ENCODE results near the gene PNKP. TPM values are rescaled to one million over a fixed set of nuclear protein-coding genes. Genes with fewer than 3 reads are reported as not detected.

Gene PNKP
- total RNA-seq, 2 experiments from 2014 or later, result 59.5 to 65.7 TPM

- Mint-ChIP-seq H3K9me3 (ENCODE audit: low read depth) (no peaks in the 10 kb centered on the region), H3K4me3 (no peak overlapping the region), H3K27ac (no peak overlapping the region), H3K4me1 (peaks cover 14% of the 10 kb centered on the region), H3K36me3 (ENCODE audit: low read depth) (peaks cover 47% of the 10 kb centered on the region), H3K27me3 (no peaks in the 10 kb centered on the region)
- DNase-seq, result no peak
- CTCF ChIA-PET, result no interaction called here
- POLR2A ChIA-PET, result no interaction called here
- no peak for ATAC-seq
- intact Hi-C loops (cut with DNase I, micrococcal nuclease), result no loop called here
Observed at GRCh38 chr19:49881186-49881585, 13.8 kb upstream of the PNKP start.

GRCh38 chr19:49880162-49880869 lies 12.9 kb upstream of the PNKP start:
- POLR2A ChIA-PET, result no interaction called here
- DNase-seq (no peak), ATAC-seq (no peak)
- Mint-ChIP-seq H3K4me1 (peaks cover 16% of the 10 kb centered on the region), H3K27ac (no peak overlapping the region), H3K36me3 (ENCODE audit: low read depth) (peaks cover 47% of the 10 kb centered on the region), H3K9me3 (ENCODE audit: low read depth) (no peaks in the 10 kb centered on the region), H3K4me3 (no peak overlapping the region), H3K27me3 (no peaks in the 10 kb centered on the region)
- CTCF ChIA-PET, result no interaction called here
- intact Hi-C loops (cut with DNase I, micrococcal nuclease), result no loop called here

DNA sequence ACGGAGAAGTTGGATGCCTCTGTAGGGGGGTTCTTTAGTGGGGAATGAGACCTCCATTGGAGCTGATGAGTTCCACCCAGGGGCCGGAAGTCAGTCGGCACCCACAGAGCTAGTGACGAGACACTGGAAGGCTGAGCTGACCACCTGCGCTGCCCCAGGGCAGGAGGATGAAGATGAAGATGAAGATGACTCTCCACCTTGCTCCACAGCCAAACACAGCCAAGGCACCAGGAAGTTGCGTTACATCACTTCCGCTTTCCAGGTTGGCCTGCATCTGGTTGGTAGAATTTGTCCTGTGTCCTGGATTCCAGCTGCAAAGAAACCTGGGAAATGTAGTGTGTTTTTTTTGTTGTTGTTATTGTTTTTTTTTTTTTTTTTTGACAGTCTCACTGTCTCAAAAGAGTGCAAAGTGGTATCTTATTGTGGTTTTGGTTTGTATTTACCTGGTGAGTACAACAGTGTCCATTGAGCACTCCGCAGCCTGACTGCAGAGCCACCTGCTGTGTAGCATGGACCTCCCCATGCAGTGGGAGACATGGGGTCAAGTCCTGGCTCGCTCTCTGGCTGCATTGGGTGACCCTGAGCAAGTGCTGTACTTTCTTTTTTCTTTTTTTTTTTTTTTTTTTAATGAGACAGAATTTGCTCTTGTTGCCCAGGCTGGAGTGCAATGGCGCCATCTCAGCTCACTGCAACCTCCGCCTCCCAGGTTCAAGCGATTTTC lies 12.0 kb upstream of the PNKP start:
- intact Hi-C loops (cut with DNase I, micrococcal nuclease), result loop anchor here in 1 of 2 experiments (2.0 to 5.0 kb wide), 5 partner anchors 108 to 1517 kb away; partner anchors contain the start of genes NUCB1, SYNGR4 and TMEM143
- H3K4me1 Mint-ChIP-seq, result peaks cover 24% of the 10 kb centered on the region
- ATAC-seq (no peak), DNase-seq (peak; percentile 31)
- H3K4me3 Mint-ChIP-seq, result no peak overlapping the region
- no peaks in the 10 kb centered on the region for H3K9me3 Mint-ChIP-seq (ENCODE audit: low read depth)
- H3K27me3 Mint-ChIP-seq, result no peaks in the 10 kb centered on the region
- ChIA-PET CTCF (interaction anchor here (0.8 kb wide), 1 partner anchor 50 kb away, joined by 3 read pairs; the partner anchor contains the start of gene NUP62), POLR2A (no interaction called here)
- H3K36me3 Mint-ChIP-seq (ENCODE audit: low read depth), result peaks cover 42% of the 10 kb centered on the region
- no peak overlapping the region for H3K27ac Mint-ChIP-seq

DNA sequence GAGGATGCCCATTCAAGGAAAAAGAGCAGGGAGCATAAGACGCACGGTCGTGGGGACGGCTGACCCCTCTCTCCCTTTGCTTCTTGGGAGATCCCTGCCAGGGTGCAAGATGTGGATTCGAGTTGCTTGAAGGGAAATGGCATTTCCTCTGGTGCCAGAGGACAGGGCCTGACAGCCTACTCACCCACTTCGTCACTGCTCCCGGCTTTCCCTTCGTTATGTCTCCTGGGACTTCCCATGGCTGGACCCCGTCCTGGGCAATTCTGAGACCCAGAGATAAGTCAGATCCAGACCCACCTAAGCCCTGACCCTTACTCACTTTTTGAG lies 11.3 kb upstream of the PNKP start:
- Mint-ChIP-seq H3K27ac (peak overlapping the region; percentile 47), H3K4me3 (no peak overlapping the region), H3K36me3 (ENCODE audit: low read depth) (peaks cover 38% of the 10 kb centered on the region), H3K9me3 (ENCODE audit: low read depth) (no peaks in the 10 kb centered on the region), H3K4me1 (peaks cover 25% of the 10 kb centered on the region), H3K27me3 (no peaks in the 10 kb centered on the region)
- intact Hi-C loops (cut with DNase I, micrococcal nuclease), result loop anchor here in 1 of 2 experiments (1.0 to 5.0 kb wide), 6 partner anchors 12 to 1516 kb away; partner anchors contain the start of genes NUCB1, SYNGR4 and TMEM143
- ATAC-seq (no peak), DNase-seq (no peak)
- CTCF ChIA-PET, result interaction anchor here (0.8 kb wide), 1 partner anchor 51 kb away, joined by 3 read pairs; the partner anchor contains the start of gene NUP62
- POLR2A ChIA-PET, result no interaction called here

GRCh38 chr19:49877879-49878743 lies 10.7 kb upstream of the PNKP start:
- peaks cover 33% of the 10 kb centered on the region for H3K36me3 Mint-ChIP-seq (ENCODE audit: low read depth)
- H3K4me3 Mint-ChIP-seq, result no peak overlapping the region
- DNase-seq (peak; percentile 100), ATAC-seq (peak; percentile 79)
- no peaks in the 10 kb centered on the region for H3K27me3 Mint-ChIP-seq
- POLR2A ChIA-PET, result interaction anchor here (1.6 to 1.9 kb wide), 4 partner anchors 10 to 238 kb away, joined by 4 to 17 read pairs (median 10); partner anchors contain the start of genes ATF5, NUP62, PNKP and RRAS
- CTCF ChIA-PET, result interaction anchor here (1.6 kb wide), 1 partner anchor 16 kb away, joined by 3 read pairs; no protein-coding TSS in a partner anchor
- no peak overlapping the region for H3K27ac Mint-ChIP-seq
- intact Hi-C loops (cut with DNase I, micrococcal nuclease), result loop anchor here (1.0 to 5.0 kb wide), 25 partner anchors 9 to 1516 kb away; partner anchors contain the start of genes ATF5 (in 2 of the 2), FUZ (in 2 of the 2), NUP62 (in 2 of the 2) and ALDH16A1 (in 1 of the 2)
- no peaks in the 10 kb centered on the region for H3K9me3 Mint-ChIP-seq (ENCODE audit: low read depth)
- H3K4me1 Mint-ChIP-seq, result peaks cover 25% of the 10 kb centered on the region

GRCh38 chr19:49877020-49877878 lies 9.9 kb upstream of the PNKP start, which contains the start of the genes AKT1S1 and TBC1D17:
TSS of gene AKT1S1 (minus strand) at chr19:49877355. CDS start at chr19:49873295, 4,060 bp downstream.
TSS of gene TBC1D17 (plus strand) at chr19:49877702. CDS start at chr19:49877724, 22 bp downstream.
- peak; percentile 75 for ATAC-seq
- peak; percentile 99 for DNase-seq
- peaks cover 28% of the 10 kb centered on the region for H3K36me3 Mint-ChIP-seq (ENCODE audit: low read depth)
- peaks cover 25% of the 10 kb centered on the region for H3K4me1 Mint-ChIP-seq
- POLR2A ChIA-PET, result interaction anchor here (0.8 to 1.9 kb wide), 5 partner anchors 10 to 237 kb away, joined by 3 to 17 read pairs (median 7); partner anchors contain the start of genes ATF5, NUP62, PNKP and RRAS
- no peaks in the 10 kb centered on the region for H3K9me3 Mint-ChIP-seq (ENCODE audit: low read depth)
- no peak within 1 kb of the TSS for H3K4me3 Mint-ChIP-seq
- H3K27me3 Mint-ChIP-seq, result no peaks in the 10 kb centered on the region
- intact Hi-C loops (cut with DNase I, micrococcal nuclease), result loop anchor here (1.0 to 5.0 kb wide), 24 partner anchors 8 to 1515 kb away; partner anchors contain the start of genes ATF5 (in 2 of the 2), FUZ (in 2 of the 2), NUP62 (in 2 of the 2) and ALDH16A1 (in 1 of the 2)
- CTCF ChIA-PET, result interaction anchor here (0.6 to 1.7 kb wide), 6 partner anchors 14 to 1366 kb away, joined by 3 to 4 read pairs (median 3); partner anchors contain the start of gene RPS11
- no peak within 1 kb of the TSS for H3K27ac Mint-ChIP-seq

DNA sequence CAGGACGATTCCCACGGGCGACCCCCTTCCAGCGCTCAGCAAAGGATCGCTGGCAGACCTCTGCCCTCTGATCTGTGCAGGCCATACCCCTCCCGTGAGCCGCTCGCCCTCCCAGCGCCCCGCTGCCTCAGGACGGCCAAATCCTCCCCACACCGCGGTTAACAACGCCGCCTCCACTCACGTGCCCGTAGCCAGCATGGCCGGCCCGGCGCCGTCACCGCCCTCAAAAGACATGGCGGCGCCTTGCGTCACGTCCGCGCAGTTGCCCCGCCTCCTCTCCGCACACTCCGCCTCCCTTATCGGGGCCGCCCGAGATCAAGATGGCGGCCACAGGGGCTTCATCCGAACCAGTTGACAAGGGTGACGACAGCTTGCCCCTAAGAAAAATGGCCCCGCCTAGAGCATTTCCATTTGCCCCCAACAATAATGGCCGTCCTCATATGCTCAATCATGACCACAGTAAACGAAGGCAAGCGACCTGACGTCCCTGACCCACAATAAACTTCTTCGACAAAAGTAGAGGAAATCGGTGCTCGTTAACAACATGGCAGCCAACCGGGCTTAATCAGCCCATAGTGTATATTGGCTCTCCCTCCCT lies 9.1 kb upstream of the PNKP start:
- intact Hi-C loops (cut with DNase I, micrococcal nuclease), result loop anchor here (1.0 to 5.0 kb wide), 26 partner anchors 7 to 1514 kb away; partner anchors contain the start of genes ATF5 (in 2 of the 2), FUZ (in 2 of the 2), NUP62 (in 2 of the 2) and VRK3 (in 2 of the 2)
- ATAC-seq, result peak; percentile 60

GRCh38 chr19:49875857-49876421 lies 8.6 kb upstream of the PNKP start:
- no peaks in the 10 kb centered on the region for H3K9me3 Mint-ChIP-seq (ENCODE audit: low read depth)
- H3K27me3 Mint-ChIP-seq, result no peaks in the 10 kb centered on the region
- ATAC-seq (no peak), DNase-seq (peak; percentile 66)
- CTCF ChIA-PET, result interaction anchor here (0.7 to 1.7 kb wide), 4 partner anchors 15 to 380 kb away, joined by 3 to 4 read pairs (median 3); partner anchors contain the start of genes ATF5, NUP62 and RPS11
- H3K4me1 Mint-ChIP-seq, result peaks cover 31% of the 10 kb centered on the region
- intact Hi-C loops (cut with DNase I, micrococcal nuclease), result loop anchor here (1.0 to 5.0 kb wide), 10 partner anchors 21 to 1514 kb away; partner anchors contain the start of genes FUZ (in 1 of the 2), IL4I1 (in 1 of the 2), MED25 (in 1 of the 2) and NUCB1 (in 1 of the 2)
- peaks cover 21% of the 10 kb centered on the region for H3K36me3 Mint-ChIP-seq (ENCODE audit: low read depth)
- POLR2A ChIA-PET, result interaction anchor here (0.7 to 1.9 kb wide), 5 partner anchors 8 to 236 kb away, joined by 3 to 17 read pairs (median 7); partner anchors contain the start of genes ATF5, NUP62, PNKP and RRAS
- no peak overlapping the region for H3K4me3 Mint-ChIP-seq
- no peak overlapping the region for H3K27ac Mint-ChIP-seq

More for the DNA sequence above, 9.1 kb upstream of the PNKP start:
- peaks cover 31% of the 10 kb centered on the region for H3K4me1 Mint-ChIP-seq
- no peaks in the 10 kb centered on the region for H3K9me3 Mint-ChIP-seq (ENCODE audit: low read depth)
- no peak overlapping the region for H3K4me3 Mint-ChIP-seq
- ChIA-PET CTCF (interaction anchor here (0.6 to 1.7 kb wide), 6 partner anchors 14 to 903 kb away, joined by 3 to 4 read pairs (median 3); partner anchors contain the start of genes ATF5, NUP62 and RPS11), POLR2A (interaction anchor here (0.8 to 1.9 kb wide), 5 partner anchors 9 to 236 kb away, joined by 3 to 17 read pairs (median 7); partner anchors contain the start of genes ATF5, NUP62, PNKP and RRAS)
- DNase-seq, result peak; percentile 99
- no peak overlapping the region for H3K27ac Mint-ChIP-seq
- H3K36me3 Mint-ChIP-seq (ENCODE audit: low read depth), result peaks cover 22% of the 10 kb centered on the region
- no peaks in the 10 kb centered on the region for H3K27me3 Mint-ChIP-seq

- Mint-ChIP-seq H3K4me1 (peaks cover 35% of the 10 kb centered on the region), H3K27ac (no peak overlapping the region), H3K27me3 (no peaks in the 10 kb centered on the region), H3K9me3 (ENCODE audit: low read depth) (no peaks in the 10 kb centered on the region), H3K36me3 (ENCODE audit: low read depth) (peaks cover 16% of the 10 kb centered on the region), H3K4me3 (no peak overlapping the region)
- ChIA-PET POLR2A (no interaction called here), CTCF (interaction anchor here (0.5 to 0.6 kb wide), 2 partner anchors 104 to 151 kb away, joined by 3 read pairs; no protein-coding TSS in a partner anchor)
- ATAC-seq (no peak), DNase-seq (no peak)
- intact Hi-C loops (cut with DNase I, micrococcal nuclease), result loop anchor here in 1 of 2 experiments (5.0 kb wide), 4 partner anchors 112 to 1513 kb away; partner anchors contain the start of genes NUCB1, SYNGR4 and TMEM143
Observed at GRCh38 chr19:49875177-49875576, 7.8 kb upstream of the PNKP start.
